ENCODE measurements around the gene POU2AF1. TPM values are rescaled to one million over a fixed set of nuclear protein-coding genes. Genes with fewer than 3 reads are reported as not detected.

Gene POU2AF1
- polyA plus RNA-seq, 2 of the 4 experiments (the other 2 are of a cell fraction) = not detected

- ChIA-PET POLR2A (no interaction called here), CTCF (no interaction called here)
- Histone ChIP-seq H3K27ac (no peak overlapping the region), H3K4me3 (no peak overlapping the region), H3K4me1 (no peaks in the 10 kb centered on the region), H3K4me2 (no peak overlapping the region), H3K9me3 (no peaks in the 10 kb centered on the region)
- TF ChIP-seq, protein P1, sequence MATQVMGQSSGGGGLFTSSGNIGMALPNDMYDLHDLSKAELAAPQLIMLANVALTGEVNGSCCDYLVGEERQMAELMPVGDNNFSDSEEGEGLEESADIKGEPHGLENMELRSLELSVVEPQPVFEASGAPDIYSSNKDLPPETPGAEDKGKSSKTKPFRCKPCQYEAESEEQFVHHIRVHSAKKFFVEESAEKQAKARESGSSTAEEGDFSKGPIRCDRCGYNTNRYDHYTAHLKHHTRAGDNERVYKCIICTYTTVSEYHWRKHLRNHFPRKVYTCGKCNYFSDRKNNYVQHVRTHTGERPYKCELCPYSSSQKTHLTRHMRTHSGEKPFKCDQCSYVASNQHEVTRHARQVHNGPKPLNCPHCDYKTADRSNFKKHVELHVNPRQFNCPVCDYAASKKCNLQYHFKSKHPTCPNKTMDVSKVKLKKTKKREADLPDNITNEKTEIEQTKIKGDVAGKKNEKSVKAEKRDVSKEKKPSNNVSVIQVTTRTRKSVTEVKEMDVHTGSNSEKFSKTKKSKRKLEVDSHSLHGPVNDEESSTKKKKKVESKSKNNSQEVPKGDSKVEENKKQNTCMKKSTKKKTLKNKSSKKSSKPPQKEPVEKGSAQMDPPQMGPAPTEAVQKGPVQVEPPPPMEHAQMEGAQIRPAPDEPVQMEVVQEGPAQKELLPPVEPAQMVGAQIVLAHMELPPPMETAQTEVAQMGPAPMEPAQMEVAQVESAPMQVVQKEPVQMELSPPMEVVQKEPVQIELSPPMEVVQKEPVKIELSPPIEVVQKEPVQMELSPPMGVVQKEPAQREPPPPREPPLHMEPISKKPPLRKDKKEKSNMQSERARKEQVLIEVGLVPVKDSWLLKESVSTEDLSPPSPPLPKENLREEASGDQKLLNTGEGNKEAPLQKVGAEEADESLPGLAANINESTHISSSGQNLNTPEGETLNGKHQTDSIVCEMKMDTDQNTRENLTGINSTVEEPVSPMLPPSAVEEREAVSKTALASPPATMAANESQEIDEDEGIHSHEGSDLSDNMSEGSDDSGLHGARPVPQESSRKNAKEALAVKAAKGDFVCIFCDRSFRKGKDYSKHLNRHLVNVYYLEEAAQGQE (IDR thresholded peaks at IDR 0.05) = no peak
- no peak for TF ChIP-seq KDM1A (IDR thresholded peaks at IDR 0.05; ENCODE audit: low read depth)
- no peak for TF ChIP-seq BHLHE40 (IDR thresholded peaks at IDR 0.05; ENCODE audit: low read depth, low read length)
- no peak for TF ChIP-seq SREBF2 (IDR thresholded peaks at IDR 0.05)
- no peak for TF ChIP-seq NPAS2 (CRISPR knock-in tag; IDR thresholded peaks at IDR 0.05; ENCODE audit: borderline replicate concordance)
- no peak for TF ChIP-seq EP300 (IDR thresholded peaks at IDR 0.05)
- TF ChIP-seq ZC3H11A (IDR thresholded peaks at IDR 0.05) = no peak
- TF ChIP-seq HOXB5 (CRISPR knock-in tag; IDR thresholded peaks at IDR 0.05) = no peak
- no peak for TF ChIP-seq PHF8 (IDR thresholded peaks at IDR 0.05; ENCODE audit: borderline replicate concordance, low read depth)
- no peak for TF ChIP-seq TP53 (CRISPR knock-in tag; IDR thresholded peaks at IDR 0.05)
- no peak for TF ChIP-seq MYC (IDR thresholded peaks at IDR 0.05; ENCODE audit: borderline replicate concordance, low read length)
- FAIRE-seq = no peak
- DNase-seq (ENCODE audit: low read depth in 1 of 2, low spot score in 1 of 2) = no peak
- ATAC-seq = no peak
- no CpG with 5 or more reads among the region's 8 CpGs for WGBS (ENCODE audit: missing lambda C conversion rate)
Observed at GRCh38 chr11:111365722-111366559, 13.1 kb downstream of the POU2AF1 start.

DNA sequence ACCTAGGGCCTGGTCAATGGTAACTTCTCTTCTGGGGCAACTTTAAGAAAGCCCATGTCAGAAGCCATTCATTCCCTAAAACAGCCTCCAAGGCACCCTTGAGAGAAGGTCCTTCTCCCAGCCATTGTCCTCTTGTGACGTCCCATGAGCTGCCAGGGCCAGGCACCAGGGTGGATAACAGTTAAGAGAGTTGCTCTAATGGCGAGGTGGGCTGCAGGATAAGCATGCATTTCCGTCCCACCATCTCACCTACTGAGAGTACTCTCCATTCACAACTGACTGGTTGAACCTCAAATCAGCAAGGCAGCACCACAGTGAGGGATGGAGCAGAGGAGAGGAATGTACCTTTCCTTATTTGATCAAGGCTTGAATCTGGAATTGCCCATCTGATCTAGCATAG, 14.6 kb downstream of the POU2AF1 start:
- no peak for ATAC-seq
- FAIRE-seq = no peak
- Histone ChIP-seq H3K27ac (no peak overlapping the region), H3K4me1 (no peaks in the 10 kb centered on the region), H3K4me2 (no peak overlapping the region), H3K9me3 (no peaks in the 10 kb centered on the region), H3K4me3 (no peak overlapping the region)
- no peak for DNase-seq (ENCODE audit: low read depth in 1 of 2, low spot score in 1 of 2)
- ChIA-PET CTCF (no interaction called here), POLR2A (no interaction called here)
- WGBS (ENCODE audit: missing lambda C conversion rate) = no CpG with 5 or more reads among the region's 3 CpGs
- no peak for TF ChIP-seq FOSL2 (IDR thresholded peaks at IDR 0.05)
- TF ChIP-seq FOSL2 (CRISPR knock-in tag; IDR thresholded peaks at IDR 0.05) = no peak
- TF ChIP-seq, protein P2, sequence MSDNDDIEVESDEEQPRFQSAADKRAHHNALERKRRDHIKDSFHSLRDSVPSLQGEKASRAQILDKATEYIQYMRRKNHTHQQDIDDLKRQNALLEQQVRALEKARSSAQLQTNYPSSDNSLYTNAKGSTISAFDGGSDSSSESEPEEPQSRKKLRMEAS (IDR thresholded peaks at IDR 0.05) = no peak
- no peak for TF ChIP-seq E2F6 (IDR thresholded peaks at IDR 0.05; ENCODE audit: borderline replicate concordance, low read depth)
- no peak for TF ChIP-seq RFX5 (IDR thresholded peaks at IDR 0.05)

- H3K4me2 ChIP-seq = no peak overlapping the region
- ATAC-seq = no peak
- DNase-seq (ENCODE audit: low read depth in 1 of 2, low spot score in 1 of 2) = no peak
- no peaks in the 10 kb centered on the region for H3K9me3 ChIP-seq
- H3K4me1 ChIP-seq = no peaks in the 10 kb centered on the region
- no peak overlapping the region for H3K27ac ChIP-seq
- ChIA-PET CTCF (no interaction called here), POLR2A (no interaction called here)
- no peak for FAIRE-seq
- H3K4me3 ChIP-seq = no peak overlapping the region
- no peak for TF ChIP-seq CHD4 (IDR thresholded peaks at IDR 0.05; ENCODE audit: borderline replicate concordance)
- no peak for TF ChIP-seq NR3C1 (IDR thresholded peaks at IDR 0.05)
- TF ChIP-seq EHMT2 (IDR thresholded peaks at IDR 0.05; ENCODE audit: low read depth) = no peak
- TF ChIP-seq KDM1A (IDR thresholded peaks at IDR 0.05; ENCODE audit: low read depth) = no peak
- no peak for TF ChIP-seq RARB (CRISPR knock-in tag; IDR thresholded peaks at IDR 0.05)
- TF ChIP-seq RCOR1 (IDR thresholded peaks at IDR 0.05; ENCODE audit: low read depth, low read length) = no peak
- TF ChIP-seq HEYL (CRISPR knock-in tag; IDR thresholded peaks at IDR 0.05) = no peak
- TF ChIP-seq CTCF (IDR thresholded peaks at IDR 0.05) = no peak
- no peak for TF ChIP-seq HOXB13 (CRISPR knock-in tag; IDR thresholded peaks at IDR 0.05; ENCODE audit: low read depth)
- TF ChIP-seq MYC (IDR thresholded peaks at IDR 0.05; ENCODE audit: borderline replicate concordance, low read length) = no peak
- TF ChIP-seq POLR2A (IDR thresholded peaks at IDR 0.05; ENCODE audit: low read length) = no peak
- no peak for TF ChIP-seq FOXS1 (CRISPR knock-in tag; IDR thresholded peaks at IDR 0.05)
Observed at GRCh38 chr11:111363985-111364384, 15.1 kb downstream of the POU2AF1 start.
